GM23338 (cell line): ENCODE results near the gene AFF2. TPM values are rescaled to one million over a fixed set of nuclear protein-coding genes. Genes with fewer than 3 reads are reported as not detected.
A peak's percentile ranks its signal among the peaks of the same experiment; 100 is the strongest.

Experiments
- ATAC-seq: fragments of 200-7000 bp; cut with Tn5 transposase; 3 replicates; pipeline ENCODE4 v1.9.1; 2020
- DNase-seq: peaks from one replicate; pipeline ENCODE4 v3.0.0-alpha.2; 2015; ENCODE audit warnings: low spot score
- H2AFZ ChIP-seq: fragments of 200-600 bp; sonication (generic); 2 replicates; pipeline ENCODE4 v1.8.0; 2016; ENCODE audit warnings: antibody characterized with exemption, mild to moderate bottlenecking, moderate library complexity
- H3F3A ChIP-seq: fragments of 200-600 bp; sonication (generic); replicated peaks from 2 replicates; pipeline ENCODE4 v1.8.0; 2017; ENCODE audit warnings: antibody characterized with exemption, mixed run types, low read depth
- H3K27ac ChIP-seq: fragments of 200-600 bp; sonication (generic); 2 replicates; pipeline ENCODE4 v1.6.1; 2016; ENCODE audit warnings: low read depth
- H3K27me3 ChIP-seq: fragments of 200-600 bp; sonication (generic); 2 replicates; pipeline ENCODE4 v1.8.0; 2016; ENCODE audit warnings: mild to moderate bottlenecking, mixed run types, moderate library complexity; ENCODE audit not compliant: insufficient read depth
- H3K36me3 ChIP-seq: fragments of 200-600 bp; sonication (generic); 2 replicates; pipeline ENCODE4 v1.8.0; 2016; ENCODE audit warnings: mild to moderate bottlenecking; ENCODE audit not compliant: insufficient read depth
- H3K4me1 ChIP-seq: fragments of 200-600 bp; sonication (generic); 2 replicates; pipeline ENCODE4 v1.8.0; 2016; ENCODE audit warnings: mild to moderate bottlenecking, moderate library complexity; ENCODE audit not compliant: insufficient read depth
- H3K4me2 ChIP-seq: fragments of 200-600 bp; sonication (generic); 2 replicates; pipeline ENCODE4 v1.7.1; 2017; ENCODE audit warnings: mixed run types
- H3K4me3 ChIP-seq: fragments of 200-600 bp; sonication (generic); 2 replicates; pipeline ENCODE4 v1.6.1; 2016; ENCODE audit warnings: mixed run types
- H3K79me2 ChIP-seq: fragments of 200-600 bp; sonication (generic); replicated peaks from 2 replicates; pipeline ENCODE4 v1.8.0; 2017; ENCODE audit warnings: mild to moderate bottlenecking; ENCODE audit not compliant: insufficient read depth
- H3K9me2 ChIP-seq: fragments of 200-600 bp; sonication (generic); 2 replicates; pipeline ENCODE4 v1.8.0; 2017; ENCODE audit not compliant: insufficient read depth
- H4K20me1 ChIP-seq: fragments of 200-600 bp; sonication (generic); replicated peaks from 2 replicates; pipeline ENCODE4 v1.8.0; 2017; ENCODE audit warnings: mild to moderate bottlenecking; ENCODE audit not compliant: insufficient read depth
- H3K27ac Mint-ChIP-seq: 2 replicates; pipeline ENCODE4 v1.8.0; 2020; ENCODE audit warnings: inconsistent platforms, mild to moderate bottlenecking, moderate library complexity, mixed read lengths
- H3K27me3 Mint-ChIP-seq: 3 replicates; pipeline ENCODE4 v1.8.0; 2022; ENCODE audit warnings: low read depth, mild to moderate bottlenecking, moderate library complexity, mixed read lengths, inconsistent platforms; ENCODE audit not compliant: insufficient read depth, poor library complexity
- H3K36me3 Mint-ChIP-seq: 3 replicates; pipeline ENCODE4 v1.8.0; 2021; ENCODE audit warnings: low read depth, mild to moderate bottlenecking, inconsistent platforms, moderate library complexity, mixed read lengths
- H3K4me1 Mint-ChIP-seq: 3 replicates; pipeline ENCODE4 v1.8.0; 2020; ENCODE audit warnings: mild to moderate bottlenecking, inconsistent platforms, mixed read lengths
- H3K4me3 Mint-ChIP-seq: 3 replicates; pipeline ENCODE4 v1.8.0; 2021; ENCODE audit warnings: moderate library complexity, mild to moderate bottlenecking, inconsistent platforms, mixed read lengths
- H3K9me3 Mint-ChIP-seq: 3 replicates; pipeline ENCODE4 v1.8.0; 2020; ENCODE audit warnings: moderate library complexity, mild to moderate bottlenecking, inconsistent platforms, mixed read lengths
- CREB1 ChIP-seq: fragments of 250-450 bp; sonication (Bioruptor Pico); IDR thresholded peaks from 2 replicates; pipeline ENCODE4 v1.5.0; 2020; ENCODE audit warnings: low read depth, mild to moderate bottlenecking, moderate library complexity
- CTCF ChIP-seq, 2 experiments: fragments of 200-600 bp in 1 of 2; sonication (generic) in 1 of 2; conservative IDR thresholded peaks; 2 replicates each; pipeline versions ENCODE4 v1.5.1 to v1.6.1; 2016 to 2017; ENCODE audit warnings: antibody characterized with exemption in 2 of 2, low read depth in 2 of 2, mild to moderate bottlenecking in 2 of 2, moderate library complexity in 1 of 2
- ETS1 ChIP-seq: IDR thresholded peaks from 2 replicates; pipeline ENCODE4 v1.6.1; 2016; ENCODE audit warnings: antibody characterized with exemption
- EZH2 ChIP-seq: fragments of 200-600 bp; sonication (generic); IDR thresholded peaks from one replicate; pipeline ENCODE4 v1.8.0; 2017; ENCODE audit warnings: antibody characterized with exemption, mild to moderate bottlenecking, low read depth; ENCODE audit not compliant: unreplicated experiment
- EZH2phosphoT487 ChIP-seq: fragments of 200-600 bp; sonication (generic); IDR thresholded peaks from one replicate; pipeline ENCODE4 v1.8.1; 2018; ENCODE audit warnings: antibody characterized with exemption; ENCODE audit not compliant: unreplicated experiment
- JUNB ChIP-seq: IDR thresholded peaks from one replicate; pipeline ENCODE4 v1.6.1; 2016; ENCODE audit warnings: antibody characterized with exemption; ENCODE audit not compliant: unreplicated experiment
- NANOG ChIP-seq: IDR thresholded peaks from 2 replicates; pipeline ENCODE4 v1.6.1; 2016; ENCODE audit warnings: antibody characterized with exemption, borderline replicate concordance
- POLR2AphosphoS5 ChIP-seq: IDR thresholded peaks from 2 replicates; pipeline ENCODE4 v1.6.1; 2016; ENCODE audit warnings: antibody characterized with exemption, low read depth
- STAT1 ChIP-seq: IDR thresholded peaks from one replicate; pipeline ENCODE4 v1.6.1; 2016; ENCODE audit warnings: antibody characterized with exemption; ENCODE audit not compliant: unreplicated experiment
- ZNF114 ChIP-seq: fragments of 250-450 bp; sonication (Bioruptor Pico); IDR thresholded peaks from 2 replicates; pipeline ENCODE4 v1.5.0; 2020; ENCODE audit warnings: mild to moderate bottlenecking, moderate library complexity
- ZNF331 ChIP-seq: fragments of 250-450 bp; sonication (Bioruptor Pico); IDR thresholded peaks from 2 replicates; pipeline ENCODE4 v1.5.0; 2020; ENCODE audit warnings: low read depth, mild to moderate bottlenecking, moderate library complexity
- ZNF462 ChIP-seq: fragments of 250-450 bp; sonication (Bioruptor Pico); IDR thresholded peaks from 2 replicates; pipeline ENCODE4 v1.5.0; 2020; ENCODE audit warnings: mild to moderate bottlenecking, moderate library complexity
- polyA plus RNA-seq: library from polyadenylated mRNA; unstranded; fragments of >200 nt; fragmentation: Nextera tagmentation; extraction: Ambion mirVana; gene quantifications from 2 replicates; pipeline ENCODE4 v1.2.1, GENCODE V29; 2016
- total RNA-seq: library from RNA; depleted of rRNA; stranded (reverse); fragments of >200 nt; shearing (Covaris generic); gene quantifications from 2 replicates; pipeline ENCODE4 v1.2.3, GENCODE V29; 2014

The AFF2 gene
- total and polyA plus RNA-seq, 2 experiments from 2014 or later, result 1.6 to 5.8 TPM

GRCh38 chrX:148940411-148940996 lies 440.1 kb downstream of the AFF2 start:
- Histone ChIP-seq H3K9me2 (no peaks in the 10 kb centered on the region), H3K27me3 (no peaks in the 10 kb centered on the region), H3F3A (no peaks in the 10 kb centered on the region), H3K27ac (no peak overlapping the region), H3K4me3 (no peak overlapping the region), H3K4me2 (no peak overlapping the region), H3K79me2 (no peaks in the 10 kb centered on the region), H4K20me1 (no peaks in the 10 kb centered on the region), H3K36me3 (no peaks in the 10 kb centered on the region), H2AFZ (no peak overlapping the region), H3K4me1 (no peaks in the 10 kb centered on the region)
- DNase-seq (no peak), ATAC-seq (no peak)
- no peaks in the 10 kb centered on the region for H3K36me3 Mint-ChIP-seq
- no peak overlapping the region for H3K27ac Mint-ChIP-seq
- H3K9me3 Mint-ChIP-seq, result no peaks in the 10 kb centered on the region
- TF ChIP-seq CREB1 (CRISPR knock-in tag) (no peak), CTCF (conservative IDR thresholded peaks at IDR 0.05; ENCODE audit: low read depth in 2 of 2) (0 out of 4 replicates have a peak, but pooled peaks of 1 of the 2 experiments have one; percentile 5)
- no peak overlapping the region for H3K4me3 Mint-ChIP-seq
- H3K27me3 Mint-ChIP-seq, result no peaks in the 10 kb centered on the region
- H3K4me1 Mint-ChIP-seq, result no peaks in the 10 kb centered on the region

GRCh38 chrX:148942754-148943153 lies 442.3 kb downstream of the AFF2 start:
- TF ChIP-seq ETS1 (no peak), ZNF331 (no peak), EZH2 (no peak), JUNB (no peak), NANOG (no peak), POLR2AphosphoS5 (no peak), ZNF462 (CRISPR knock-in tag) (no peak), EZH2phosphoT487 (no peak), ZNF114 (CRISPR knock-in tag) (no peak), STAT1 (no peak), CREB1 (CRISPR knock-in tag) (no peak)
- no peaks in the 10 kb centered on the region for H3K79me2 ChIP-seq
- Mint-ChIP-seq H3K4me3 (no peak overlapping the region), H3K9me3 (no peaks in the 10 kb centered on the region), H3K27ac (no peak overlapping the region), H3K36me3 (no peaks in the 10 kb centered on the region), H3K4me1 (no peaks in the 10 kb centered on the region), H3K27me3 (no peaks in the 10 kb centered on the region)
- no peak for ATAC-seq
- no peak overlapping the region for H3K27ac ChIP-seq
- H4K20me1 ChIP-seq, result no peaks in the 10 kb centered on the region
- H3K4me1 ChIP-seq, result no peaks in the 10 kb centered on the region
- no peak for DNase-seq
- H3K36me3 ChIP-seq, result no peaks in the 10 kb centered on the region
- H3K9me2 ChIP-seq, result no peaks in the 10 kb centered on the region
- no peak overlapping the region for H2AFZ ChIP-seq
- no peaks in the 10 kb centered on the region for H3F3A ChIP-seq
- H3K27me3 ChIP-seq, result no peaks in the 10 kb centered on the region
- H3K4me3 ChIP-seq, result no peak overlapping the region
- no peak overlapping the region for H3K4me2 ChIP-seq
